Neuron (in vitro differentiated cells): Measurements from ENCODE around the gene MCHR2.
"Not testable (repeated sequence)": the region's sequence is repeated elsewhere in the genome, so short reads cannot be mapped to it uniquely, and the experiment has no call there.

ENCODE experiments used
- H2AFZ ChIP-seq: one replicate; pipeline ENCODE4 v1.6.1; 2013; ENCODE audit warnings: low read depth, mild to moderate bottlenecking, inconsistent platforms, low read length, moderate library complexity
- H3K27me3 ChIP-seq: one replicate; pipeline ENCODE4 v1.6.1; 2013; ENCODE audit warnings: low read length; ENCODE audit not compliant: insufficient read depth
- H3K36me3 ChIP-seq: one replicate; pipeline ENCODE4 v1.6.1; 2013; ENCODE audit warnings: low read length; ENCODE audit not compliant: insufficient read depth
- H3K4me1 ChIP-seq: one replicate; pipeline ENCODE4 v1.6.1; 2013; ENCODE audit warnings: low read length; ENCODE audit not compliant: insufficient read depth
- H3K4me3 ChIP-seq: 2 replicates; pipeline ENCODE4 v1.5.1; 2013; ENCODE audit warnings: mild to moderate bottlenecking, low read length, moderate library complexity
- H3K9me3 ChIP-seq: one replicate; pipeline ENCODE4 v1.6.1; 2013; ENCODE audit warnings: low read length

Gene MCHR2

GRCh38 chr6:99993533-99994251 is at the start of gene MCHR2:
Gene MCHR2, minus strand, starts transcription at chr6:99994223. Its CDS starts 38,076 bp downstream, at chr6:99956147.
- H3K27me3 ChIP-seq = peaks cover 7% of the 10 kb centered on the region

GRCh38 chr6:100038546-100038945 is 44.5 kb upstream of the MCHR2 start:
- not testable (repeated sequence) for H3K9me3 ChIP-seq, H2AFZ ChIP-seq, H3K4me3 ChIP-seq, H3K4me1 ChIP-seq, H3K27me3 ChIP-seq, H3K36me3 ChIP-seq

More at GRCh38 chr6:99993533-99994251, at the start of gene MCHR2:
- H3K4me1 ChIP-seq = peaks cover 5% of the 10 kb centered on the region
- no peaks in the 10 kb centered on the region for H3K36me3 ChIP-seq
- no peak within 1 kb of the TSS for H3K4me3 ChIP-seq
- peak within 1 kb of the TSS; percentile 40 for H2AFZ ChIP-seq
- H3K9me3 ChIP-seq = peaks cover 1% of the 10 kb centered on the region

GRCh38 chr6:100035873-100036653 is 42.0 kb upstream of the MCHR2 start:
- Histone ChIP-seq H3K4me3 (no peak overlapping the region), H3K4me1 (no peaks in the 10 kb centered on the region), H2AFZ (no peak overlapping the region), H3K27me3 (no peaks in the 10 kb centered on the region), H3K9me3 (peaks cover 3% of the 10 kb centered on the region), H3K36me3 (no peaks in the 10 kb centered on the region)

GRCh38 chr6:100023798-100024197 is 29.8 kb upstream of the MCHR2 start:
- no peak overlapping the region for H2AFZ ChIP-seq
- H3K4me1 ChIP-seq = no peaks in the 10 kb centered on the region
- no peak overlapping the region for H3K4me3 ChIP-seq
- no peaks in the 10 kb centered on the region for H3K9me3 ChIP-seq
- no peaks in the 10 kb centered on the region for H3K27me3 ChIP-seq
- H3K36me3 ChIP-seq = no peaks in the 10 kb centered on the region

- Histone ChIP-seq H3K4me3 (no peak overlapping the region), H3K9me3 (no peaks in the 10 kb centered on the region), H3K4me1 (no peaks in the 10 kb centered on the region), H3K27me3 (no peaks in the 10 kb centered on the region), H3K36me3 (no peaks in the 10 kb centered on the region), H2AFZ (no peak overlapping the region)
Measured at GRCh38 chr6:100022847-100023246, 28.8 kb upstream of the MCHR2 start.

GRCh38 chr6:100008857-100009256 is 14.8 kb upstream of the MCHR2 start:
- Histone ChIP-seq H3K27me3 (no peaks in the 10 kb centered on the region), H3K4me3 (peak overlapping the region; percentile 1), H3K4me1 (peaks cover 39% of the 10 kb centered on the region), H3K9me3 (no peaks in the 10 kb centered on the region), H3K36me3 (no peaks in the 10 kb centered on the region), H2AFZ (peak overlapping the region; percentile 41)

GRCh38 chr6:100001915-100002388 is 7.9 kb upstream of the MCHR2 start:
- no peaks in the 10 kb centered on the region for H3K27me3 ChIP-seq
- H2AFZ ChIP-seq = peak overlapping the region; percentile 2
- no peak overlapping the region for H3K4me3 ChIP-seq
- H3K36me3 ChIP-seq = no peaks in the 10 kb centered on the region
- peaks cover 4% of the 10 kb centered on the region for H3K4me1 ChIP-seq
- no peaks in the 10 kb centered on the region for H3K9me3 ChIP-seq

- peaks cover 5% of the 10 kb centered on the region for H3K4me1 ChIP-seq
- H2AFZ ChIP-seq = no peak overlapping the region
- peaks cover 1% of the 10 kb centered on the region for H3K9me3 ChIP-seq
- no peaks in the 10 kb centered on the region for H3K36me3 ChIP-seq
- peaks cover 7% of the 10 kb centered on the region for H3K27me3 ChIP-seq
- H3K4me3 ChIP-seq = no peak overlapping the region
Measured at GRCh38 chr6:99997141-99997540, 3.1 kb upstream of the MCHR2 start.

GRCh38 chr6:99995916-99996315 is 1.9 kb upstream of the MCHR2 start:
- Histone ChIP-seq H3K4me3 (no peak overlapping the region), H2AFZ (no peak overlapping the region), H3K4me1 (peaks cover 5% of the 10 kb centered on the region), H3K36me3 (no peaks in the 10 kb centered on the region), H3K9me3 (peaks cover 1% of the 10 kb centered on the region), H3K27me3 (peaks cover 7% of the 10 kb centered on the region)

GRCh38 chr6:99993146-99993532 is 884 bp downstream of the MCHR2 start:
- H3K9me3 ChIP-seq = peaks cover 1% of the 10 kb centered on the region
- H3K4me3 ChIP-seq = no peak overlapping the region
- peaks cover 7% of the 10 kb centered on the region for H3K27me3 ChIP-seq
- H3K4me1 ChIP-seq = peaks cover 5% of the 10 kb centered on the region
- no peak overlapping the region for H2AFZ ChIP-seq
- no peaks in the 10 kb centered on the region for H3K36me3 ChIP-seq

GRCh38 chr6:99991955-99992354 is 2.1 kb downstream of the MCHR2 start:
- no peak overlapping the region for H3K4me3 ChIP-seq
- H3K27me3 ChIP-seq = peaks cover 7% of the 10 kb centered on the region
- H3K36me3 ChIP-seq = no peaks in the 10 kb centered on the region
- peaks cover 1% of the 10 kb centered on the region for H3K9me3 ChIP-seq
- H2AFZ ChIP-seq = no peak overlapping the region
- peaks cover under 1% of the 10 kb centered on the region for H3K4me1 ChIP-seq

GRCh38 chr6:99980741-99981140 is 13.3 kb downstream of the MCHR2 start:
- H3K4me3 ChIP-seq = no peak overlapping the region
- H2AFZ ChIP-seq = no peak overlapping the region
- no peaks in the 10 kb centered on the region for H3K36me3 ChIP-seq
- H3K27me3 ChIP-seq = no peaks in the 10 kb centered on the region
- H3K9me3 ChIP-seq = no peaks in the 10 kb centered on the region
- H3K4me1 ChIP-seq = no peaks in the 10 kb centered on the region

- Histone ChIP-seq H3K27me3 (no peaks in the 10 kb centered on the region), H3K4me1 (no peaks in the 10 kb centered on the region), H3K36me3 (no peaks in the 10 kb centered on the region), H3K9me3 (no peaks in the 10 kb centered on the region), H2AFZ (no peak overlapping the region), H3K4me3 (no peak overlapping the region)
Measured at GRCh38 chr6:99979953-99980352, 14.1 kb downstream of the MCHR2 start.
